Measurements from ENCODE around the gene RET.
A peak's percentile ranks its signal among the peaks of the same experiment; 100 is the strongest.
"Not testable (repeated sequence)": the region's sequence is repeated elsewhere in the genome, so short reads cannot be mapped to it uniquely, and the experiment has no call there.

The RET gene

DNA sequence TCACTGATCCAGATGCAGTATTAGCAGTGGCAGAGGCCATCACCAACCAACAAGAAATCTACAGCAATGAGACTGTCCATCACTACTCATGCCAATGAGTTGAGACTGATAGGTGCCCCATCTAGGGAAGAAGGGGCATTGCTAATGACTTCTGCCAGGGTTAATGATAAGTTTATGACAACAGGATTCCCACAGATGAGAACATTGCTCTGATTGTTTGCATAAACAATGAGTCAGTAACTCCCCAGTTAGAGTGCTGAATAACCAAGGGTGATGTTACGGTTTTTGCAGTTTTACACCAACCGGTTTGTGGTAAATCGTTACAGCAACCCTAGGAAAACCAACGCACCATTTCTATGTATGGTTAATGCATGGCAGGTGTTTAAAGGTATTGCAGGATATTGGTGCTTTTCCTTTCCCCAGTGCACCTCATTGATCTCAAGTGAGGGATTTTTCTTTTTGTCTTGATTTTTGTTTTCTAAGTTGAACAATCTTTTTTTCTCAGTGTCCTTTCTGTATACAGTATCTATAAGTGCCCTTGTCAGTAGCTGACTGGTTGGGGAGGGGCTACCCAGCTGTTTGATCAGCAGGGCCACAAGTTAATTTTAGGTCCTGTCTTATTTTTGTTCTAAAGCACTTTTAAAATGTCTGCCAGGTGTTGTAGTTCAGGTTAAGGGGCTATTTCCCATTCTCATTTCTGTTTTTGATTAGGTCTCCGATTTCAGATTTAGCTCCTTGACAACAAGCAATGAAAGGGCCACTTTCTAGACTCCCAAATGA, 57.4 kb downstream of the RET start:
- DNase-seq (ENCODE audit: low spot score) = no peak

DNA sequence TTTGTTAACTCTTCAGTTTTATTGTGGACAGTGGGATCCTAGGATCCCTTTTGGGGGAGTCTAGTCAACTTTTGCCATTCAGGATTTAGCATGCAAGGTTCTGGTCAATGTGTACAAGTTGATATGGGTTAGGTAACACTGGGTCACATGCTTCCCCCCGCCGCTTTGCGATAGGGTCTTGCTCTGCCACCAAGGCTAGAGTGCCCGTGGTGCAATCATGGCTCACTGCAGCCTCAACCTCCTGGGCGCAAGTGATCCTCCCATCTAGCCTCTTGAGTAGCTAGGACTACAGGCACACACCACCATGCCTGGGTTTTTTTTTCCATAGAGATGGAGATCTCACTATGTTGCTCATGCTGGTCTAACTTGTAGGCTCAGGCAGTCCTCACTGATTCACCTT, 58.2 kb downstream of the RET start:
- DNase-seq (ENCODE audit: low spot score) = no peak

DNA sequence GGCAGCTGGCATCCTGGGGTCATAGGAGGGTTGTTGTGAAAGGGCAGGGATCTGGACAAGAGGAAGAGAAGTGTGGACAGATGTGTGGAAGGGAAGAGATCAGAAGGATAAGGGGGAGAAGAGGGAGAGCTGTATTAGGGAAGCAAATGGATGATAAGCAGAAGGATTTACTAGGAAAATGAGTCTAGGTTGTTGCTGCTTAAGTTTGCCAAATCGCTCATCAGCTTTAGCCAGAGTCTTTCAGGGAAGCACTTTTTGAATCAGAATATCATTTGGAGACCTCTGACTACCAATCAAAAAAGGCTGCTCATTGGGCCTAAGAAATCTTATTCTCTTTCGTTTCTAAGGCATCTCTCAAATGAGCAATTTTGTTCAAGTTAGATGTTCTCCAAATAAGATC, 58.8 kb downstream of the RET start:
- no peak for DNase-seq (ENCODE audit: low spot score)

DNA sequence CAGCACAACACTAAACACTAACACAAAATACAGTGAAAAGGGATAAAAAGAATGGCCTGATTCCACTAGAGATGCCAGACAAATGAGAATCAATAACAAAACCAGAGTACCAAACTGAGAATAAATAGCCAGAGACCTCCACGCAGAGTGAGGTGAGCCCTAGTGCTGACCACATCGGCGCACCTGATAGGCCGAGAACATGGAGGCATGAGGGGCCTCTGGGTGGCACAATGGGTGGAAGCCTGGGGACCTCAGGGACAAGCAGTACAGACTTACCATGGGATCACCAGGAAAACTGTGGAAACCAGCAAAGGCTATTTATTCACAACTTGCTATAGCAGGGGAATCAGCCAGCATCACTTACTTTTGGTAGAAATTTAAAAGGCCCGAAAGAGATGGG, 59.6 kb downstream of the RET start:
- DNase-seq (ENCODE audit: low spot score) = no peak

DNA sequence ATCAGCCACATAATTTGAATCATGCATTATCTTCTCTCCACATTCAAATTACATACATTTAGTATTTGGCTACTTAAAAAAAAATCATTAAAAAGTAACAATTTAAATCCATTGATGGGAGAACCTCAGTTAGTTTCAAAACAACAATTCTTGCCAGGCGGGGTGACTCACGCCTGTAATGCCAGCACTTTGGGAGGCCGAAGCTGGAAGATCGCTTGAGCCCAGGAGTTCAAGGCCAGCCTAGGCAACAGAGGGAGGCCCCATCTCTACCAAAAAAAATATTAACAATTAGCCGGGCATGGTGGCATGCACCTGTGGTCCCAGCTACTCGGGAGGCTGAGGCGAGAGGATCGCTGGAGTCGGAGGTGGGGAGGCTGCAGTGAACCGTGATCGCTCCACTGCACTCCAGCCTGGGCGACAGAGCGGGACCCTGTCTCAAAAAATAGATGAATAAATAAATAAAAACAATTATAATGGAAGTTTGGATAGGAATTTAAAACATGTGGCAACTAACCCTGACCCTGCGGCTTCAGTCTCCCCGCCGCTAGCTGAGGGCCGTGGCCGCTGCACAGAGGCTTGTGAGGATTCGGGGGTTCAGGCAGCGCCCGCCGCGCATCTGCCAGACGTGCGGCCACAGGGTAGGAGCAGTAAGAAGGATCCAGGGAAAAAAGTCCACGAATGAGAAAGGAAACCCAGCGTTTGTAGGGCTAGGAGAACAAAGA, 60.3 kb downstream of the RET start:
- DNase-seq (ENCODE audit: low spot score) = no peak

DNA sequence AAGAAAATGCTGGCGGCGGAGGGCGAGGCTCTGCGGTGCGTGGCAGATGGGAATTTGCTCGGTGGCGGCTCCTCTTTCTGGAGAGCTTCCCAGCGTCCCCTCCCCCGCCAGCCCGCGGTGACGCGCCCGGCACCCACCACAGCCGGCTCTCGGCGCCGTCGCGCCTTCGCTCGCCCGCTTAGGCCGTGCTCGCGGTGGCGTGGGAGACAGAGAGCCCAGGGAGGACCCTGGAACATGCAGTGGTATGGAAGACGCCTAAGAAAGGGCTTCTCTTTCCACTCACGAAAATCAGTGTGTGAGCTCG, 60.8 kb downstream of the RET start:
- DNase-seq (ENCODE audit: low spot score) = peak; percentile 57

DNA sequence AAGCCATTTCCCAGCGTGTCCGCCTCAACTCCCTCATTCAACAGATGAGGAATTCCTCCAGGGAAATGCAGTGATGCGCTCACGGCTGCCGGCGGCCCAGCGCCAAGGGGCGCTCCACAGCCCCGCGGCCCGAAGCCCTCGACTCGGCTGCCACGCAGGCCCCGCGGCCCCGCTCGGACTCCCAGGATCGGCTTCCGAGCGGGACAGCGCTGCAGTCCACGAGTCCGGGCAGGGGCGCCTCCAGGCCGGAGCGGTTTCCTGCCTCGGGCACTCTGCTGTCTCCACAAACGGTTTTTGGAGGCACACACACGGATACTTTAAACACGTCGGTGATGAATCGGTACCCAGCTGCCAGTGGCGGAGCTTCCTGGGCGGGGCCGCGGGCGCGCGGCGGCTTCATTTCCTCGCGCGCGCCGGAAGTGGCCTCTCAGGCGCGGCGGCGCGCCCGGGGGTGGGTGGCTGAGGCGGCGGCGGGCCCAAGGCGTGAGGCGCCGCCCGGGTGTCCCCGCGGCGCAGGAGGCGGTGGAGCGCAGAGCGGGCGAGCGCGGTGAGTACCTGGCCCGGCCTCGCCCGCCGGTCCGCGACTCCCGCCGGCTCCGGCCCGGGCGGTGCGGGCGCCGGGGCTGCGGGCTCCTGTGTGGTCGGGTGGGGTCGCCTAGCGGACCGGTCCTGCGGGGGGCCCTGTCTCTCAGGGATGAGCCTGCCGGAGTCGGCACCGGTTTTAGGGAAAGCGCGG, 61.3 kb downstream of the RET start, which contains the start of gene CSGALNACT2:
TSS of gene CSGALNACT2 (plus strand) at position 425 of the 736 bp plus-strand sequence. CDS start 16,705 bp downstream, outside the sequence.
- DNase-seq (ENCODE audit: low spot score) = peak; percentile 77

DNA sequence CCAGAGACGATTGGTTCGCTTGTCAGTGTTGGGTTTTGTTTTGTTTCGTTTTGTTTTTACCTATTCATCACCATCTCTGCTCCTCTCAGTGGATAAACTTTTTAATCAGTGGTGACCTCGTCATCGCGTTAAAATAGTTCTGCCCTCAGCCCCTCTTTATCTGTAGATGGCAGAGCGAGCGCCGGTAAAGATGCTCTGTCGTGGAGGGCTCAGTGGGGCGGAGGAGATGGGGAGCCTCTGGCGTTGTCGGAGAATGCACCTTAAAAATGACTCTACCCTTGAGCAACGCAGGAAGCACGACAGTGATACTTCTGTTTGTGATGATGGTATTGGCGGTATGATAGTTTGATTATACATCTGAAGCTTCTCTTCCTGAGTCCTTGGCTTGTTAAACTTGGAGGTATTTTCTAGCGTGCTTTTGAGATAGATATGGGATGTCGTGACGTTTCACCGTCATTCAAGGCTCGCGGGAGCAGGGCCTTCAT, 61.9 kb downstream of the RET start:
- DNase-seq (ENCODE audit: low spot score) = peak; percentile 50

DNA sequence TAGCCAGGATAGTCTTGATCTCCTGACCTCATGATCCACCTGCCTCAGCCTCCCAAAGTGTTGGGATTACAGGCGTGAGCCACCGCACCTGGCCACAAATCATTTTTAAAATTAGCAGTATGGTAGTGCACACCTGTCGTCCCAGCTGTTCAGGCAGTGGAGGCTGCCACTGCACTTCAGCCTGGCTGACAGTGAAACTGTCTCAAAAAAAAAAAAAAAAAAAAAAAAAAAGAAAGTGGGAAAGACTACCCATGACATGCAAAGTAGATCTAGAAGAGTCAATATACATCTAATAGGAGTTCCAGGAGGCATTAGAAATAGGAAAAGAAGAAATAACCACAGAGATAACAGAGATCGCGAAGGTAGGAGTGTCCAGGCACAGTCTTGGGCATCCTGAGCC, 64.6 kb downstream of the RET start:
- DNase-seq (ENCODE audit: low spot score) = no peak

DNA sequence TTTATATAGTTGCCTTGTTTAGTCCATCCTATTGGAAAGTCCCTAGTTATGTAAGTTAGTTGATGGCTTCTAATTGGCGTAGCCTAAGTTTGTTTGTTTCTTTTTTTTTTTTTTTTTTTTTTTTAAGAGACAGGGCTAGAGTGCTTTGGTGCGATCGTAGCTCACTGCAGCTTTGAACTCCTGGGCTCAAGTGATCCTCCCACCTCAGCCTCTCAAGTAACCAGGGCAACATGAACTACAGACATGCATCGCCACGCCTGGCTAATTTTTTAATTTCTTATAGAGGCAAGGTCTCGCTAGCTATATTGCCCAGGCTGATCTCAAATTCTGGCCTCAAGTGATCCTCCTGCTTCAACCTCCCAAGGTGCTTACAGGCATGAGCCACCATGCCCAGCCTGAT, 68.4 kb downstream of the RET start:
- DNase-seq (ENCODE audit: low spot score) = no peak

DNA sequence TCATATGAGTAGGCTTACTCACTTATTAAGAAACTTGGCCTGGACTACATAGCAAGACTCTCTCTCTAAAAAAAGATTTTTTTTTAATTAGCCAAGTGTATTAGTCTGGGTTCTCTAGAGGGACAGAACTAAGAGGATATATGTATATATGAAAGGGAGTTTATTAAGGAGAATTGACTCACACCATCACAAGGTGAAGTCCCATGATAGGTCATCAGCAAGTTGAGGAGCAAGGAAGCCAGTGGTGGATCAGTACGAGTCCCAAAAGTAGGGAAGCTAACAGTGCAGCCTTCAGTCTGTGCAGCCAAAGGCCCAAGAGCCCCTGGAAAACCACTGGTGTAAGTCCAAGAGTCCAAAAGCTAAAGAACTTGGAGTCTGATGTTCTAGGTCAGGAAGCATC, 69.1 kb downstream of the RET start:
- DNase-seq (ENCODE audit: low spot score) = not testable (repeated sequence)

DNA sequence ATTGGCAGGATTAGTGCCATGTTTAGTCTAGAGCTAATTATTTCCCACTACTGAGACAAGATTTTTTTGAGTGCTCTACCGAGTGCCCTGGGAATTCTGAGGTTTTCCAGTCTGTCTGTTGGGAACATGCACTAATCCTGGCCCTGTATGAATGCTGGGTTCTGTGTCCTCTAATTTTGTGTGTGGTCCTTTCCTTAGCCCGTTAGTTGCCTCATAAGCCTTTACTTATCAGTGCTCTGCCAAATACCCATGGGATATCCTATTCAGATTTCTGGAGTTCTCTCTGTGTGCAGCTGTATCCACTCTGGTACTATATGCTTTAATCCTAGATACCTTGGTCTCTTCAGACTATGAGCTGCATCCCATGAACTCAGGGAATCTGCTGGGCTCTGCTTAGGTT, 74.5 kb downstream of the RET start:
- DNase-seq (ENCODE audit: low spot score) = no peak

DNA sequence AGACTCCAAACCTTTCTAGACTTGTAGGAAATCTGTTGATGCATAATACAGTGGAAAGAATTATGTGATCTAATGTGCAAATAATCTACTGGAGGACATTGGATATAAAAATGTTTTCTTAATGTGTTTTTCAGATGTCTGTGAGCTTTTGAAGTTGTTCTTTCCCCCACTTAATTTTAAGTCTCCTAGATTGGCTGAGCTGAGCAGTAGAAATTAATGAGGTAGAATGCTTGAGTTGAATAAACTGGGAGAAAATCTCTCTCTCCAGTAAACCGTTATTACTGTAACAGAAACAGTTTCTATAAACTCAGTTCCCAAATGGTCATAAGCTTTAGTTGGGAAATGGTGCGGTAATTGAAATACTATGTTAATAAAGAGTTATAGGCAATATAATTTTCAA, 77.0 kb downstream of the RET start:
- no peak for DNase-seq (ENCODE audit: low spot score)

DNA sequence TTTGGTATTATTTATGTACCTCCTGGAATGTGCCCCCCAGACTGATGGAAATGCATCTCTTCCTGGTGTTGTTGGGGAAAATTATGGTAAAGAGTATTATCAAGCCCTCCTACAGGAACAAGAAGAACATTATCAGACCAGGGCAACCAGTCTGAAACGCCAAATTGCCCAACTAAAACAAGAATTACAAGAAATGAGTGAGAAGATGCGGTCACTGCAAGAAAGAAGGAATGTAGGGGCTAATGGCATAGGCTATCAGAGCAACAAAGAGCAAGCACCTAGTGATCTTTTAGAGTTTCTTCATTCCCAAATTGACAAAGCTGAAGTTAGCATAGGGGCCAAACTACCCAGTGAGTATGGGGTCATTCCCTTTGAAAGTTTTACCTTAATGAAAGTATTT, 78.4 kb downstream of the RET start:
- no peak for DNase-seq (ENCODE audit: low spot score)

DNA sequence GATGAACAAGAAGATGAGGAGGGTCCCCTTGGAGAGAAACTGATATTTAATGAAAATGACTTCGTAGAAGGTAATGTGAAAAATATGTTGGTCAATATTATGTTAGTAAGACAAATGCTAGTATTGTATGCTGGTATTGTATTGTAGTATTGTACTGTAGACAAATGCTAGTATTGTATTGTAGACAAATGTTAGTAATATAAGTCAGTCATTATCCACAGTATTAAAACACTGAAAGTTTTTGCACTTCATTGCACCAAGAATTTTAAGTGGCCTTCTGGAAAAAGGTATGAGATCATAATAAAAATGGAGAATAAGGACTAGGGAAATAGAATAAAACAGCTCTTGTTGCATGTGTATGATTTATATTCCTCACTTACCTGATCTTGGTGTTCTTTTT, 78.9 kb downstream of the RET start:
- no peak for DNase-seq (ENCODE audit: low spot score)

DNA sequence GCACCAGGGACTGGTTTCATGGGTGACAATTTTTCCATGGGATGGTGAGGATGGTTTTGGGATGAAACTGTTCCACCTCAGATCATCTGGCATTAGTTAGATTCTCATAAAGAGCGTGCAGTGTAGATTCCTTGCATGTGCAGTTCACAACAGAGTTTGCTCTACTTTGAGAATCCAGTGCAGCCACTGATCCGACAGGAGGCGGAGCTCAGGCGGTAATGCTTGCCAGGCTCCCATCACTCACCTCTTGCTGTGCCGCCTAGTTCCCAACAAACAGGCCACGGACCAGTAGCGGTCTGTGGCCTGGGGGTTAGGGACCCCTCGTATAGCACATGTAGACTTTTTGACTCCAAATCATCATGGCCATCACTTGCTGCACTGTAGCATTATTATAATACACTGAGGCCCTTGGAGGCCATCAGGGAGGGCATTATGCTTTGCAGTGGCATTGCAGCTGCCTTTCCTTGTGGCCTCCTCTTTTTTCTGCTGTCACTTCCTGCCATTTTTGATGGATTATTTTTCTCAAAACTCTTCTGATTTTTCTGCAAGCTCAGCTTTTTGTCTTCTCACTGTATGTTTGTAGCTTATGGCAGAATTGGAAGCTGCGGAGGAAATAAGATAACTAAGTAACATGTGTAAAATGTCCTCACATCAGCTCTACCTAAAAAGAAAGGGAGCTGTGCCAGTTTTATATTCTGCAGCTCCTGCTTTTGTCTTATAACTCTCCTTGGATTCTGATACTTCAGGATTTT, 79.9 kb downstream of the RET start:
- no peak for DNase-seq (ENCODE audit: low spot score)

DNA sequence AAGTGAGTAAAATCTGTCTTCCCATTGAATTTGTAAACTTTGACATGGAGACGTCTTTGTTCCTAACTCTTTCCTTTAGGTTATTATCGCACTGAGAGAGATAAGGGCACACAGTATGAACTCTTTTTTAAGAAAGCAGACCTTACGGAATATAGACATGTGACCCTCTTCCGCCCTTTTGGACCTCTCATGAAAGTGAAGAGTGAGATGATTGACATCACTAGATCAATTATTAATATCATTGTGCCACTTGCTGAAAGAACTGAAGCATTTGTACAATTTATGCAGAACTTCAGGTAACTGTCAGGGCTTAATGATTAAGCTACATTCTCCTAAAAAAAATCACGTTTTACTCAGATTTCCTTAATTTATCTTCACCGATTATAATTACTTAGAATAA, 81.8 kb downstream of the RET start:
- no peak for DNase-seq (ENCODE audit: low spot score)

DNA sequence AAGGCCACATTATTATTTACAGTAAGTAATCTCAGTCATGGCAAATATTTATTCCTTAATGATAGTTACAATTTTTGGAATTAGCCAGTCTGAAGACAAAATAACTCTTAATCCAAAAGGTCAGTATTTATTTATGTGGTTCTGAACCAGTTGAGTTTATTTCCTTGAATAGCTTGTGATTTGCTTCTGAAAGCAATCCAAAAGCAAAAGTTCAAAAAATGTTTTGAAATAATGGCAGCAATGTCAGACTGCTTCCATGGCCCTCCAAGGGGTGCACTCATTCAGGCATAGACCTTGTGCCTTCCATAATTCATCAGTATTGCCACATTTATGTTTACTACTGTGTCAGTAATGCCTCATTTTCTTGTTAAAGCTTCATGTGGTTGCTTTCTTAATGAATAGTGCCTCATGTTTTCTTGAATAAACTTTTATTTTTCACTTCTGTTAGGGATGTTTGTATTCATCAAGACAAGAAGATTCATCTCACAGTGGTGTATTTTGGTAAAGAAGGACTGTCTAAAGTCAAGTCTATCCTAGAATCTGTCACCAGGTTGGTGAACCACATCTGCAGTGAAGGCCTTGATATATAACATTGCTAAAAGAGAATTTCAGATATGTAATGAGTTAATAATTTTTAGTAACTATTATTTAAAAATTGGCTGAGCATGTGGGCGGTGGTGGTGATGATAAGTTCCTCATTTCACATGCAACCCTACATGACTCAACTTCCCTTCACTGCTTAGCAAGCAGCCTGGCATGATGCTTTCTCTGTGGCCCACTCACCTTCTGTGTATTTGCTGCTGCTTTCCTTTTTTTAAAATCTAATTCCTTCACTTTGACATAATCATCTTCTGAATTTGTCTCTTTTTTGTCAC, 83.4 kb downstream of the RET start:
- no peak for DNase-seq (ENCODE audit: low spot score)

DNA sequence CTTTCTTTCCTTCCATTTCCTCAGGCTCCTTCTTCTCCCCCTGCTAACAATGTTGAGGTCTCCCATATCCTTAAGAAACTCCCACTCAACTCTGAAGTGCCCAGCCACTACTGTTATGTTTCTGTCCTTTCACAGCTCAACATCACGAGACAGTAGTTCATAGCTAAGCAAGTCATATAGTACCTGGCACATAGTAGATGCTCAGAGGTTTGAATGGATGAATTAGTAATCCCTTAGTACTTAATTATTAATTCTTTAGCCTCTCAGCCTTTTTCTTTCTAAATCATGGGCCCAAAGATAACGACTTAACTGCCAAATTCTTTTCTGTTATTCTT, 84.0 kb downstream of the RET start:
- DNase-seq (ENCODE audit: low spot score) = no peak

DNA sequence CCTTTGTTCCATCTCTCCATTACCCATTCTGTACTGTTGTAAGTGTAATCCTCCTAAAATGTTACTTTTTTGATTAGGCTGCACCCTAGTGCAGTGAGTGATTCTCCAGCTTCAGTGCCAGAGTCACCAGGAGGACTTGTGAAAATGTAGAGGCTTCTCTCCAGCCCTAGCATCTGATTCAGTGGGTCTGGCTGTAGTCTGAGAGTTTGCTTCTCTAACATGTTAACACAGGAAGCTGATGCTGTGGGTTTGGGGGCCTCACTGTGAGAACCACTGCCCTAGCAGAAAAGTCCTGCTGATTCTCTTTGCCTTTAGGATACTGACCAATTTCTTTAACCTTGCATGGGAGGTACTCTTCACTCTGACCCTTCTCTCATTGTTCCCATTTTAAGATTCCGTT, 85.7 kb downstream of the RET start:
- no peak for DNase-seq (ENCODE audit: low spot score)
